Measurements from ENCODE around the gene TSC22D2. TPM values are rescaled to one million over a fixed set of nuclear protein-coding genes. Genes with fewer than 3 reads are reported as not detected.
"Not testable (repeated sequence)": the region's sequence is repeated elsewhere in the genome, so short reads cannot be mapped to it uniquely, and the experiment has no call there.

The TSC22D2 gene
- polyA plus RNA-seq, 6 donors from 2014 or later: 11.0 to 16.4 (median 14.0) TPM

DNA sequence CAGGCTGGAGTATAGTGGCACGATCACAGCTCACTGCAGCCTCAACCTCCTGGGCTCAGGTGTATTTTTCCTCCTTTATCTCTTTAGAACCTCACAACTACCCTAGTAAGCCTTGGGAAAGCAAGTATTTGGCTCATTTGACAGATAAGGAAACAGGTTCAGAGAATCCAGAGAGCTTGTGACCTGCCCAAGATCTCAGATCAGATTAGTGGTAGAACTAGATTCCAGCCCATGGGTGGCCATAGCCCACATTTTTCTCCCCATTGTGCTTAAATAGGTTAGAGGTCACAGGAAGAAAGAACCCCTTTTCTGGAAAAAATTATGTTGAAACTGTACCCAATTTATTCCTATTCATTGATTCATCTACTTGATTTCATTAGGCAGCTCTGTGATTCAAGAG, 64.3 kb downstream of the TSC22D2 start:
- ATAC-seq (ENCODE audit: low read depth in 2 of 2): no peak
- no peak overlapping the region for H3K4me3 Mint-ChIP-seq

DNA sequence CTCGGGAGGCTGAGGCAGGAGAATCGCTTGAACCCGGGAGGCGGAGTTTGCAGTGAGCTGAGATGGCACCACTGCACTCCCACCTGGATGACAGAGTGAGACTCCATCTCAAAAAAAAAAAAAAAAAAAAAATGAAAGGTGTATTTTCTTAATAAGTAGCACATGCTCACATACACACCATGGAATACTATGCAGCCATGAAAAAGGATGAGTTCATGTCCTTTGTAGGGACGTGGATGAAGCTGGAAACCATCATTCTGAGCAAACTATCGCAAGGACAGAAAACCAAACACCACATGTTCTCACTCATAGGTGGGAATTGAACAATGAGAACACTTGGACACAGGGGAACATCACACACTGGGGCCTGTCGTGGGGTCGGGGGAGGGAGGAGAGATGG, 65.1 kb downstream of the TSC22D2 start:
- H3K27me3 Mint-ChIP-seq; H3K27ac Mint-ChIP-seq; H3K4me1 Mint-ChIP-seq; ATAC-seq (ENCODE audit: low read depth in 2 of 2); H3K4me3 Mint-ChIP-seq; DNase-seq: not testable (repeated sequence)
- peaks cover 5 to 21% (median 11%) of the 10 kb centered on the region in 7 donors for H3K9me3 Mint-ChIP-seq
- H3K36me3 Mint-ChIP-seq: peaks cover 14 to 18% of the 10 kb centered on the region in 2 donors

More for the DNA sequence above, 64.3 kb downstream of the TSC22D2 start:
- Mint-ChIP-seq H3K36me3 (peaks cover 8 to 15% of the 10 kb centered on the region in 2 donors), H3K9me3 (peaks cover under 1 to 14% (median 8%) of the 10 kb centered on the region in 7 donors), H3K27ac (no peak overlapping the region), H3K27me3 (no peaks in the 10 kb centered on the region), H3K4me1 (no peaks in the 10 kb centered on the region)
- no peak for DNase-seq

DNA sequence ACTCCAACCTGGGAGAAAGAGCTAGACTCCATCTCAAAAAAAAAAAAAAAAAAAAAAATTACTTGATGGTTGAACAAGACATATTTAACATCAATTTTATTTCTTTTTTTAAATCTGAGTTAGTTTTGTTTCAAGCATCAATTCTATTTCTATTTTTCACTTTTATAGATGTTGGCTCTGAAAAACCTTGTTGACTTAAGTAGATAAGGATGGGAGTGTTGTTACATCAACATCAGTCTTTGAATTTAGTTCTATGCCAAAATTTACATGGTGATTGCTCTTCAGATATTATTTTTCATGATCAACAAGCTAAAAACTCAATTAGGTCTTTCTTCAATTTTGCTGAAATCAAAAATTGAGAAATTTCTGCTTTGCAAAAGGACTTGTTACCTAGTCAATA, 71.3 kb downstream of the TSC22D2 start:
- Mint-ChIP-seq H3K27ac (no peak overlapping the region), H3K4me3 (no peak overlapping the region), H3K27me3 (no peaks in the 10 kb centered on the region), H3K4me1 (no peaks in the 10 kb centered on the region), H3K9me3 (peaks cover 8 to 39% (median 26%) of the 10 kb centered on the region in 7 donors), H3K36me3 (peaks cover 13 to 31% of the 10 kb centered on the region in 2 donors)
- DNase-seq (no peak), ATAC-seq (ENCODE audit: low read depth in 2 of 2) (no peak)

DNA sequence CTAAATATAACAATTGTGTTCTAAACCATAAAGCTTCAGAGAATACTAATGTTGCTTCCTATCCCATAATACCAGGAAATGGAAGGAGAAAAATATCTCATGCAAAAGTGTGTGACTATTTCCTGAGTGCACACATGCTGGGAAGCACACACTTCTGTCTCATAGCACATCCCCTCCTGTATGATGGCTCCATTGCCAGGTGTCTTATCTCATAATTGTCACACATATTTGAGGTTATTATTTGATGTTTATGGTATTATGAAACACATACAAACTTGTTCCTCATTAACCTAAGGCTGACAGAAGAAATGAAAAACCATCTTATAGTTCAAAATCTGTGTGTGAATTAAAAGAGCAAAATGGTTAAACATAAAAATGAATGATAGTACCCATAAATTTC, 72.8 kb downstream of the TSC22D2 start:
- DNase-seq: no peak
- Mint-ChIP-seq H3K4me1 (no peaks in the 10 kb centered on the region), H3K36me3 (peaks cover 17 to 35% of the 10 kb centered on the region in 2 donors), H3K4me3 (no peak overlapping the region), H3K27ac (no peak overlapping the region), H3K9me3 (peaks cover 9 to 53% (median 33%) of the 10 kb centered on the region in 7 donors), H3K27me3 (no peaks in the 10 kb centered on the region)
- ATAC-seq (ENCODE audit: low read depth in 2 of 2): no peak

DNA sequence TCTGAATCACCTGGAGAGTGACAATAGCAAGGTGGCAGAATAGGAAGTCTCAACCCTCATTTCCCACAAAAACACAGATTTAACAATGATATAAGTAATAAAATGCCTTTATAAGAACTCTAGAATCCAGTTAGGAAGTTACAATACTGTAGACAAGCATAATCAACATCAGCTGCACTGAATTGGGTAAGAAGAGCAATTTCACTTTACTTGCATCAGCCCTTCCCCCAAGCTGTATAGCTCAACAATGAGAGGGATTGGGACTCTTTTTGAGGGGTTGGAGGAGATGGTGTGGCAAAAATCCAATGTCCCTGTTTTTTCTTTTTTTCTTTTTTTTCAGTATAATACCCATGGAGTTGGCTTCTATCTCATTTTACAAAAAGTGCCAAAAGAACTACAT, 75.1 kb downstream of the TSC22D2 start:
- Mint-ChIP-seq H3K4me3 (no peak overlapping the region), H3K9me3 (peaks cover 4 to 52% (median 30%) of the 10 kb centered on the region in 7 donors), H3K27me3 (no peaks in the 10 kb centered on the region), H3K27ac (no peak overlapping the region), H3K36me3 (peaks cover 7 to 30% of the 10 kb centered on the region in 2 donors), H3K4me1 (no peaks in the 10 kb centered on the region)
- no peak for DNase-seq
- ATAC-seq (ENCODE audit: low read depth in 2 of 2): no peak

DNA sequence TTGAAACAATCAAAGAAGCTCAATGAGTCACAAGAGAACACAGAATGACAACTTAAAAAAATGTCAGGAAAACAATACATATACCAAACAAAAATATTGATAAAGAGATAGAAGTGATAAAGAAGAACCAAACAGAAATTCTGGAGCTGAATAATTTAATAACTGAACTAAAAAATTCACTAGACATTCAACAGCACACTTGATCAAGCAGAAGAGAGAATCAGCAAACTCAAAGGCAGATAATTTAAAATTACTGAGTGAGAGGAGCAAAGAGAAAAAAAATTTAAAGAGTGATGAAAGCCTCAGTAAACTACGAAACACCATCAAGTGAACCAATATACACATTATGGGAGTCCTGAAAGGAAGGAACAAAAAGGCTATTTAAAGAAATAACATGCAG, 76.3 kb downstream of the TSC22D2 start:
- Mint-ChIP-seq H3K27me3 (no peaks in the 10 kb centered on the region), H3K4me1 (no peaks in the 10 kb centered on the region), H3K36me3 (peaks cover 7 to 30% of the 10 kb centered on the region in 2 donors), H3K27ac (no peak overlapping the region), H3K9me3 (peaks cover 4 to 49% (median 28%) of the 10 kb centered on the region in 7 donors), H3K4me3 (no peak overlapping the region)
- DNase-seq: no peak
- ATAC-seq (ENCODE audit: low read depth in 2 of 2): no peak

DNA sequence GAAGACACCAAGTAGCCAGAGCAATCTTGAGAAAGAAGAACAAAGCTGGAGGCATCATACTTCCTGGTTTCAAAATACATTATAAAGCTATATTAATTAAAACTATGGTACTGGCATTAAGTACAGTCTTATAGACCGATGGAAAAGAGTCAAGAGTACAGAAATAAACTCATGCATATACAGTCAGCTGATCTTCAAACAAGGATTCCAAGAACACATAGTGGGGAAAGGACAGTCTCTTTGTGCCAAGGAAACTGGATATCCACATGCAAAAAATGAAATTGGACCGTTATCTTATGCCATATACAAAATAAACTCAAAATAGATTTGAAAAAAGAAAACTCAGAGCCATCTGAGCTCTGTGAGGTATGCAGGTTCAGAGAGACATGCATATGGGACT, 80.8 kb downstream of the TSC22D2 start:
- no peak for DNase-seq
- H3K27me3 Mint-ChIP-seq: no peaks in the 10 kb centered on the region

DNA sequence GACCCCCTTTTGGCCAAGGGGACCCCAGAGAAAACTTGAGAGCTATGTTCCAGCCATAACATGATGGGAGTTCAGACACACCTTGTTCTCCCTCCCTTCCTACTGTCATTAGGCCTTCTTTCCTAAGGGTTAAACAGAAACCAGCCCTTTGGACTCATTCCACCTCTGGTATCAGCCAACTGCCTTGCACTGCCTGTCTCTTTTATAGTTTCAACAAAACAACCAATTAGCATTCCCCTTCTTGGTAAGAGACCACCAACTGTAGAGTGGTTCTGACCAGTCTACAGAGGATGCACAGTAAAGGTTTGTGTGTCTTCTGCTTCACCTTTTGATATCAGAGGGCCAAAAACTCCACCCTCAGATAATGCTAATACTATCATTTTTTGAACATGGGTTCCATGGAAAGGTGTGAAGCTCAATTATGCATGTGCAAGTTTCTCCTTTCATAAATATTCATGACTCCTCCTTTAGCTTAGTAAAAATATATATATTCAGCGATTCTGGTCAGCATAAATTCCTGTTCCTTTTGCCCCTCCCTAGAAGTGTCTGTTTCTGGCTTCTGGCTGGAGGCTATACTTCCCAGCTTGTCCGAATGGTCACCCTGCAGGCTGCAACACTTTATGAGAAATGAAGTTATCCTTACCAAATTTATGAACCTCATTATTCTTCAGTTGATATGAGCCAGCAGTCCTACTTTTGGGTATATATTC, 82.3 kb downstream of the TSC22D2 start:
- peaks cover 0 to 24% (median 10%) of the 10 kb centered on the region in 7 donors for H3K9me3 Mint-ChIP-seq
- no peaks in the 10 kb centered on the region for H3K4me1 Mint-ChIP-seq
- DNase-seq: no peak
- peaks cover 0 to 9% of the 10 kb centered on the region in 2 donors for H3K36me3 Mint-ChIP-seq
- no peaks in the 10 kb centered on the region for H3K27me3 Mint-ChIP-seq
- no peak for ATAC-seq (ENCODE audit: low read depth in 2 of 2)
- no peak overlapping the region for H3K4me3 Mint-ChIP-seq
- peak overlapping the region in 1 of 6 donors; percentile 12 for H3K27ac Mint-ChIP-seq

More for the DNA sequence above, 80.8 kb downstream of the TSC22D2 start:
- Mint-ChIP-seq H3K9me3 (peaks cover 4 to 39% (median 19%) of the 10 kb centered on the region in 7 donors), H3K4me1 (no peaks in the 10 kb centered on the region), H3K27ac (no peak overlapping the region), H3K36me3 (peaks cover 7 to 18% of the 10 kb centered on the region in 2 donors), H3K4me3 (no peak overlapping the region)
- no peak for ATAC-seq (ENCODE audit: low read depth in 2 of 2)

DNA sequence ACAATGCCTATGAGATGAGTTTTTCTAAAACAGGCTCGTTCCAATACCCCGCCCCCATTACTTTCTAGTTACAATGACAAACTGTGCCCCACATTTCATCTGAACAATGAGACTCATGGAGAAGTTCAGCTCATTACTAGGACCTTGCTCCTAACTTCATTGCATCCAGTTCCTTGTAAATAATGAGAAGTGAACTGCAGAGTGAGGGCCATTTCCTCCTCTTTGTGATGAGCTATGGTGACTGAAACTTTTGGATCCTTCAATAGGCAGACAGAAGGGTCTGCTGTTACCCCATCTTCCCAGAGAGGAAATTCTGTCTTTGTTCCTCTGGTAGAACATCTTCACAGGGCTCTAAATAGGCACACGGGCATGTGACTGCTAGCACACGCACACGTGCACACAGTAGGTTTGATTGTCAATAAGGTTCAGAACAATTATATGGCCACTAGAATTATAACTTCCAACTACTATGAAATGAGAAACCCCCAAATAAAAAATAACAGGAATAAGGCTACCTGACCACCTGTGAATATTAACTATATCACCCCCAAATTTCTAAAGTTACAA, 86.4 kb downstream of the TSC22D2 start:
- H3K4me1 Mint-ChIP-seq: no peaks in the 10 kb centered on the region
- H3K36me3 Mint-ChIP-seq: no peaks in the 10 kb centered on the region
- H3K9me3 Mint-ChIP-seq: peaks cover 0 to 5% (median 0%) of the 10 kb centered on the region in 7 donors

DNA sequence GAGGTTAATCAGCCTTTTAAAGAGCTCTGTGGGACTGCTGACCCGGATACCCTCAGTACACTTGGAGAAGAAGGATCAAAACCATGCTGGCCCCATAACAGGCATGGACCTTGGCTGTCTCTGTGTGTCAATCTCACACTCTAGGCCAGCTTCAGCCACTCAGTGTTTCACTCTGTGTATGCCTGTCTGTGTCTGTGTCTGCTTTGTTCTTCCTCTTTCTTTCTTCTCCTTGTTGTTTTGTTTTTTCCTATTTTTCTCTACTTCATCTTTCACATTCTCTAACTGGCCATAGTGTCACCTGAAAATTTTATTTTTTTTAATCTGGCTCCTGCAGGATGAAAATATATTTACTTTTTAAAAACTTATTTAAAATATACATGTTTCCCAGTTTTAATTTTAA, 87.1 kb downstream of the TSC22D2 start:
- H3K4me1 Mint-ChIP-seq: no peaks in the 10 kb centered on the region
- no peaks in the 10 kb centered on the region for H3K27me3 Mint-ChIP-seq
- DNase-seq: no peak
- H3K4me3 Mint-ChIP-seq: no peak overlapping the region
- peaks cover 0 to 9% (median 0%) of the 10 kb centered on the region in 7 donors for H3K9me3 Mint-ChIP-seq
- no peaks in the 10 kb centered on the region for H3K36me3 Mint-ChIP-seq
- peak; percentile 44 to 48 for ATAC-seq (ENCODE audit: low read depth in 2 of 2)
- no peak overlapping the region for H3K27ac Mint-ChIP-seq

More for the DNA sequence above, 86.4 kb downstream of the TSC22D2 start:
- Mint-ChIP-seq H3K27ac (no peak overlapping the region), H3K27me3 (no peaks in the 10 kb centered on the region), H3K4me3 (peak overlapping the region in 1 of 8 donors; percentile 16)
- DNase-seq: no peak
- no peak for ATAC-seq (ENCODE audit: low read depth in 2 of 2)

DNA sequence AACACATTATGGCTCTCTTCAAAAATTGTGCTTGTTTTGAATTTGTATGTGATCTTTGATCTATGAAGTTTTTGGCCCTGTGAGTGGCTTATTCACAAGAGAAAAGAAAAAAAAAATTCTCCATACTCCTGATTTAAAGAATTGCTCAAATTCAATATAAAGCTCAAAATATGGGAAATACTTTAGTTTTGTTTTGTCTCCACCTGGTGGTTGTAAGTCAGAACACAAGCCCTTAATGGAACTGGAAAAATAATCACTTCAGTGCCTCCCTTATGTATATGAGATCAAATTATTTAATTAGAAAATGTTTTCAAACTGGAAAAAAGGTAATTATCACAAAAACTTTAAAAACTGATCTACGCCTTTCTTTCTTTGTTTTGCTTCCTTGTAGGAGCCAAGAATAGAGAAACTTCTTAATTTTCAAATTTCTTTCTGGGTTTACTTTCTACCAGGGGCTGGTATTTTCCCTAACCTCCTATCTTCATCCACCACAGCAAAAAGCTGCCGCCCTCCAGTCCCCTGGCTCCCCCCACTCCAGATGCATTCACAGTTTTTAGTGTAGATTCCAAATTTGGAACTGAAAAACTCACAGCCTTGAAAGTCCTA, 87.6 kb downstream of the TSC22D2 start:
- DNase-seq: peak; percentile 38
- H3K4me1 Mint-ChIP-seq: no peaks in the 10 kb centered on the region
- H3K36me3 Mint-ChIP-seq: no peaks in the 10 kb centered on the region
- no peak overlapping the region for H3K27ac Mint-ChIP-seq
- peak; percentile 51 for ATAC-seq (ENCODE audit: low read depth in 2 of 2)
- peaks cover 0 to 12% (median 0%) of the 10 kb centered on the region in 7 donors for H3K9me3 Mint-ChIP-seq
- no peaks in the 10 kb centered on the region for H3K27me3 Mint-ChIP-seq
- H3K4me3 Mint-ChIP-seq: peak overlapping the region in 1 of 8 donors; percentile 6

DNA sequence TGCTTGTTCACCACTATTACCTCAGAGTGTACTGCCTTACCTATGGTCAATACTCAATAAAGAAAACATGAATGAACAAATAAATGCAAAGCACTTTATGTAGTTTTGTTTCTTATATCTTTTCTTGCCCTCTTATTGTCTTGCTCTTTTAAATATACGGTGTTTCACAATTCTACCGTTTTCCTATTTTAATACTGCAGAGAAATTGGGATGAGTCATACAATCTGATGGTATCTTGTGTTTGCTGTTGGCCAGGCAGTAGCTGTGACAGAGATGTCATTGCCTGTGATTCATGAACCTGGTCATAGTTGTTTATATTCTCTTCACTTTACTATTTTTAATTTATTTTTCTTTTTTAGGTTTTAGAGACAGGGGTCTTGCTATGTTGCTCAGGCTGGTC, 89.9 kb downstream of the TSC22D2 start:
- Mint-ChIP-seq H3K9me3 (peaks cover 4 to 23% (median 13%) of the 10 kb centered on the region in 7 donors), H3K4me1 (peaks cover 0 to 6% (median 0%) of the 10 kb centered on the region in 3 donors), H3K27ac (no peak overlapping the region), H3K36me3 (peaks cover 7 to 9% of the 10 kb centered on the region in 2 donors), H3K27me3 (no peaks in the 10 kb centered on the region), H3K4me3 (no peak overlapping the region)
- no peak for ATAC-seq (ENCODE audit: low read depth in 2 of 2)
- DNase-seq: no peak

DNA sequence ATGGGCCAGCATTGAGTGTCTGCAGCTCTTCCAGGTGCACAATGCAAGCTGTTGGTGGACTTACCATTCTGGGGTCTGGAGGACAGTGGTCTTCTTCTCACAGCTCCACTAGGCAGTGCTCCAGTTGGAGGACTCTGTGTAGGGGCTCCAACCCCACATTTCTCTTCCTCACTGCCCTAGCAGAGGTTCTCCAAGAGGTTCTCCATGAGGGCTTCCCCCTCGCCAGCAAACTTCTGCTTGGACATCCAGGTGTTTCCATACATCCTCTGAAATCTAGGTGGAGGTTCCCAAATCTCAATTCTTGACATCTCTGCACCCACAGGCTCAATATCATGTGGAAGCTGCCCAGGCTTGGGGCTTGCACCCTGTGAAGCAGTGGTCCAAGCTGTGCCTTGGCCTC, 92.9 kb downstream of the TSC22D2 start:
- peaks cover 4 to 18% (median 7%) of the 10 kb centered on the region in 3 donors for H3K27me3 Mint-ChIP-seq
- H3K4me1 Mint-ChIP-seq; H3K27ac Mint-ChIP-seq; ATAC-seq (ENCODE audit: low read depth in 2 of 2); H3K36me3 Mint-ChIP-seq; DNase-seq; H3K4me3 Mint-ChIP-seq: not testable (repeated sequence)
- H3K9me3 Mint-ChIP-seq: peaks cover 4 to 25% (median 13%) of the 10 kb centered on the region in 7 donors

Data from naive B cell (primary cell).